Right lobe of liver (tissue), 4 donors: ENCODE data around the gene PDGFA.

Source experiments
- POLR2A ChIP-seq: fragments of 450-650 bp; IDR thresholded peaks from one replicate; pipeline ENCODE4 v1.6.1; 2017; ENCODE audit warnings: antibody characterized with exemption, mild to moderate bottlenecking
- TF ChIP-seq, protein P1 (sequence below), 4 donors: fragments of 200-600 bp in 3 of 4; fragments of 450-650 bp in 1 of 4; IDR thresholded peaks; one replicate each; pipeline versions ENCODE4 v1.5.1 to v1.8.0; 2016 to 2022; ENCODE audit warnings: antibody characterized with exemption in 4 of 4, mild to moderate bottlenecking in 2 of 4
- donor health status: DM: no; HTN: no; CAD: no.
- donor health status: DM: no; HTN: no; CAD: no.
- donor health status: DM: no; HTN: yes; CAD: no.

DNA sequence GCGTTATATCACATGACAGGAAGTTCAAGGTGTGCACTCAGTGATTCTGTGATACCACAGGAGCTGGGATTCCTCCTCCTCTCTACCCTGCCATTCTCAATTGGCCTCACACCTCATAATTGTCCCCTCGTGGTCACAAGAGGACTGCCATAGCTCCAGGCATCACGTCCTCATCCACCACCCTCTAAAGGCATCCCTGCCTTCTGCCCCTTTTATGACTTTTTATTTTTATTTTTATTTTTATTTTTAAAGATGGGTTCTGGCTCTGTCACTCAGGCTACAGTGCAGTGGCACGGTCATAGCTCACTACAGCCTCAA, 47.0 kb downstream of the PDGFA start:
- TF ChIP-seq, protein P1, sequence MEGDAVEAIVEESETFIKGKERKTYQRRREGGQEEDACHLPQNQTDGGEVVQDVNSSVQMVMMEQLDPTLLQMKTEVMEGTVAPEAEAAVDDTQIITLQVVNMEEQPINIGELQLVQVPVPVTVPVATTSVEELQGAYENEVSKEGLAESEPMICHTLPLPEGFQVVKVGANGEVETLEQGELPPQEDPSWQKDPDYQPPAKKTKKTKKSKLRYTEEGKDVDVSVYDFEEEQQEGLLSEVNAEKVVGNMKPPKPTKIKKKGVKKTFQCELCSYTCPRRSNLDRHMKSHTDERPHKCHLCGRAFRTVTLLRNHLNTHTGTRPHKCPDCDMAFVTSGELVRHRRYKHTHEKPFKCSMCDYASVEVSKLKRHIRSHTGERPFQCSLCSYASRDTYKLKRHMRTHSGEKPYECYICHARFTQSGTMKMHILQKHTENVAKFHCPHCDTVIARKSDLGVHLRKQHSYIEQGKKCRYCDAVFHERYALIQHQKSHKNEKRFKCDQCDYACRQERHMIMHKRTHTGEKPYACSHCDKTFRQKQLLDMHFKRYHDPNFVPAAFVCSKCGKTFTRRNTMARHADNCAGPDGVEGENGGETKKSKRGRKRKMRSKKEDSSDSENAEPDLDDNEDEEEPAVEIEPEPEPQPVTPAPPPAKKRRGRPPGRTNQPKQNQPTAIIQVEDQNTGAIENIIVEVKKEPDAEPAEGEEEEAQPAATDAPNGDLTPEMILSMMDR (IDR thresholded peaks at IDR 0.05): no peak
- TF ChIP-seq POLR2A: no peak
